Suprapubic skin (tissue), 4 donors: ENCODE data around the gene GLG1. TPM values are rescaled to one million over a fixed set of nuclear protein-coding genes. Genes with fewer than 3 reads are reported as not detected.
A peak's percentile ranks its signal among the peaks of the same experiment; 100 is the strongest.
"Not testable (repeated sequence)": the region's sequence is repeated elsewhere in the genome, so short reads cannot be mapped to it uniquely, and the experiment has no call there.

Experiments
- DNase-seq, 2 donors: peaks; one replicate each; pipeline ENCODE4 v3.0.0-alpha.2; 2019; ENCODE audit warnings: low spot score in 2 of 2
- H3K27ac ChIP-seq: fragments of 200-600 bp; sonication (generic); one replicate; pipeline ENCODE4 v1.5.1; 2019
- H3K27me3 ChIP-seq: fragments of 200-600 bp; sonication (generic); one replicate; pipeline ENCODE4 v1.5.1; 2019
- H3K36me3 ChIP-seq: fragments of 200-600 bp; sonication (generic); one replicate; pipeline ENCODE4 v1.5.1; 2019
- H3K4me1 ChIP-seq: fragments of 200-600 bp; sonication (generic); one replicate; pipeline ENCODE4 v1.5.1; 2019
- H3K4me3 ChIP-seq: fragments of 200-600 bp; sonication (generic); one replicate; pipeline ENCODE4 v1.5.1; 2019; ENCODE audit warnings: mild to moderate bottlenecking
- H3K9me3 ChIP-seq: fragments of 200-600 bp; sonication (generic); one replicate; pipeline ENCODE4 v1.5.1; 2019
- CTCF ChIP-seq, 2 donors: fragments of 200-600 bp in 1 of 2; fragments of 450-650 bp in 1 of 2; sonication (generic) in 1 of 2; IDR thresholded peaks; one replicate each; pipeline ENCODE4 v1.5.1; 2016 to 2019; ENCODE audit warnings: antibody characterized with exemption in 2 of 2, mild to moderate bottlenecking in 1 of 2, moderate library complexity in 1 of 2
- EP300 ChIP-seq: sonication (generic); formaldehyde crosslinking; IDR thresholded peaks from one replicate; pipeline ENCODE4 v1.6.1; 2017; ENCODE audit warnings: antibody characterized with exemption
- POLR2A ChIP-seq, 2 donors: fragments of 450-650 bp; IDR thresholded peaks; one replicate each; pipeline ENCODE4 v1.6.1; 2017; ENCODE audit warnings: antibody characterized with exemption in 2 of 2, mild to moderate bottlenecking in 2 of 2, moderate library complexity in 2 of 2
- POLR2AphosphoS5 ChIP-seq, 3 donors: sonication (generic); formaldehyde crosslinking; IDR thresholded peaks; one replicate each; pipeline ENCODE4 v1.6.1; 2017; ENCODE audit warnings: antibody characterized with exemption in 3 of 3
- WGBS: methylation state at CpG from one replicate; pipeline ENCODE4 v1.1.5; 2018; 5-methylcytosine and 5-hydroxymethylcytosine counted together
- total RNA-seq, 4 donors: library from RNA; depleted of rRNA; stranded (reverse); fragments of >200 nt; gene quantifications; one replicate each; pipeline ENCODE4 v1.1.0, GENCODE V29; 2016

Gene GLG1
- total RNA-seq, 4 donors from 2014 or later = 62.5 to 160 (median 89.6) TPM

GRCh38 chr16:74449470-74449869 is 157.4 kb downstream of the GLG1 start:
- Histone ChIP-seq H3K4me1 (peaks cover 37% of the 10 kb centered on the region), H3K36me3 (peaks cover 27% of the 10 kb centered on the region), H3K27me3 (no peaks in the 10 kb centered on the region), H3K9me3 (no peaks in the 10 kb centered on the region), H3K27ac (peak overlapping the region; percentile 88), H3K4me3 (no peak overlapping the region)
- DNase-seq = no peak
- 95% methylated on average over 5 of the region's 5 CpGs for WGBS
- TF ChIP-seq POLR2A (IDR thresholded peaks at IDR 0.05) (no peak), CTCF (IDR thresholded peaks at IDR 0.05) (no peak), EP300 (no peak), POLR2AphosphoS5 (IDR thresholded peaks at IDR 0.05) (no peak)

- 62% methylated on average over 8 of the region's 8 CpGs for WGBS
- no peaks in the 10 kb centered on the region for H3K9me3 ChIP-seq
- H3K36me3 ChIP-seq = peaks cover 27% of the 10 kb centered on the region
- DNase-seq = peak; percentile 70 to 77
- peaks cover 37% of the 10 kb centered on the region for H3K4me1 ChIP-seq
- H3K4me3 ChIP-seq = no peak overlapping the region
- TF ChIP-seq POLR2A (IDR thresholded peaks at IDR 0.05) (no peak), POLR2AphosphoS5 (IDR thresholded peaks at IDR 0.05) (no peak), EP300 (no peak), CTCF (IDR thresholded peaks at IDR 0.05) (no peak)
- H3K27ac ChIP-seq = peak overlapping the region; percentile 88
- no peaks in the 10 kb centered on the region for H3K27me3 ChIP-seq
Observed at GRCh38 chr16:74448990-74449389, 157.9 kb downstream of the GLG1 start.

GRCh38 chr16:74447578-74447977 is 159.3 kb downstream of the GLG1 start:
- H3K27ac ChIP-seq = no peak overlapping the region
- H3K4me1 ChIP-seq = peaks cover 37% of the 10 kb centered on the region
- H3K4me3 ChIP-seq = no peak overlapping the region
- TF ChIP-seq CTCF (IDR thresholded peaks at IDR 0.05) = no peak
- TF ChIP-seq POLR2AphosphoS5 (IDR thresholded peaks at IDR 0.05) = no peak
- WGBS = 77% methylated on average over 5 of the region's 5 CpGs
- no peaks in the 10 kb centered on the region for H3K27me3 ChIP-seq
- H3K36me3 ChIP-seq = peaks cover 17% of the 10 kb centered on the region
- no peak for DNase-seq
- no peaks in the 10 kb centered on the region for H3K9me3 ChIP-seq

GRCh38 chr16:74446866-74447265 is 160.0 kb downstream of the GLG1 start:
- H3K4me1 ChIP-seq = peaks cover 37% of the 10 kb centered on the region

GRCh38 chr16:74443624-74444346 is 163.1 kb downstream of the GLG1 start:
- not testable (repeated sequence) for H3K27ac ChIP-seq, H3K4me3 ChIP-seq, H3K27me3 ChIP-seq, H3K36me3 ChIP-seq, DNase-seq, H3K9me3 ChIP-seq
- peaks cover 14% of the 10 kb centered on the region for H3K4me1 ChIP-seq
- 97% methylated on average over 13 of the region's 13 CpGs for WGBS

More at GRCh38 chr16:74446866-74447265, 160.0 kb downstream of the GLG1 start:
- TF ChIP-seq POLR2A (IDR thresholded peaks at IDR 0.05) = no peak
- TF ChIP-seq EP300 = no peak
- TF ChIP-seq POLR2AphosphoS5 (IDR thresholded peaks at IDR 0.05) = no peak
- no peak for TF ChIP-seq CTCF (IDR thresholded peaks at IDR 0.05)
- 96% methylated on average over 7 of the region's 8 CpGs for WGBS
- Histone ChIP-seq H3K27ac (no peak overlapping the region), H3K36me3 (peaks cover 10% of the 10 kb centered on the region), H3K27me3 (no peaks in the 10 kb centered on the region), H3K9me3 (no peaks in the 10 kb centered on the region), H3K4me3 (no peak overlapping the region)
- no peak for DNase-seq

GRCh38 chr16:74439685-74440084 is 167.2 kb downstream of the GLG1 start:
- peaks cover 5% of the 10 kb centered on the region for H3K4me1 ChIP-seq
- H3K27ac ChIP-seq = no peak overlapping the region
- H3K9me3 ChIP-seq = no peaks in the 10 kb centered on the region
- 78% methylated on average over 7 of the region's 7 CpGs for WGBS
- DNase-seq = no peak
- no peak for TF ChIP-seq EP300
- no peak for TF ChIP-seq POLR2AphosphoS5 (IDR thresholded peaks at IDR 0.05)
- TF ChIP-seq CTCF (IDR thresholded peaks at IDR 0.05) = no peak
- no peak for TF ChIP-seq POLR2A (IDR thresholded peaks at IDR 0.05)
- no peak overlapping the region for H3K4me3 ChIP-seq
- H3K36me3 ChIP-seq = no peaks in the 10 kb centered on the region
- H3K27me3 ChIP-seq = no peaks in the 10 kb centered on the region
